Measurements from ENCODE around the gene SERPINA1.

SERPINA1 gene

GRCh38 chr14:94401083-94401482 is 12.7 kb upstream of the SERPINA1 start:
- Histone ChIP-seq H3K9me2 (replicated peaks; ENCODE audit: control insufficient read depth, low read length) (no peaks in the 10 kb centered on the region), H3K27ac (ENCODE audit: low read depth, low read length) (no peak overlapping the region), H3K4me3 (ENCODE audit: low read length) (no peak overlapping the region), H3K9me3 (ENCODE audit: control insufficient read depth, insufficient read depth, low read length) (no peaks in the 10 kb centered on the region), H4K20me1 (ENCODE audit: control insufficient read depth, insufficient read depth, low read depth, low read length) (no peaks in the 10 kb centered on the region), H3K4me2 (ENCODE audit: low read length) (no peak overlapping the region), H3K36me3 (ENCODE audit: control insufficient read depth, low read length) (no peaks in the 10 kb centered on the region), H3K27me3 (ENCODE audit: control insufficient read depth, low read length) (peaks cover 45% of the 10 kb centered on the region), H3K79me2 (ENCODE audit: control insufficient read depth, low read length) (no peaks in the 10 kb centered on the region), H3F3A (ENCODE audit: control insufficient read depth, insufficient read depth) (no peaks in the 10 kb centered on the region), H3K4me1 (ENCODE audit: control insufficient read depth, low read length) (no peaks in the 10 kb centered on the region)
- no peak for TF ChIP-seq CTCF (IDR thresholded peaks at IDR 0.05; ENCODE audit: low read depth, low read length, poor library complexity, severe bottlenecking)

- no peaks in the 10 kb centered on the region for H3K36me3 ChIP-seq (ENCODE audit: control insufficient read depth, low read length)
- H3K4me3 ChIP-seq (ENCODE audit: low read length), result no peak overlapping the region
- H3K9me2 ChIP-seq (replicated peaks; ENCODE audit: control insufficient read depth, low read length), result no peaks in the 10 kb centered on the region
- TF ChIP-seq CTCF (IDR thresholded peaks at IDR 0.05; ENCODE audit: low read depth, low read length, poor library complexity, severe bottlenecking) (no peak), EZH2phosphoT487 (IDR thresholded peaks at IDR 0.05; ENCODE audit: borderline replicate concordance, low read length) (no peak)
- H3K27ac ChIP-seq (ENCODE audit: low read depth, low read length), result no peak overlapping the region
- no peaks in the 10 kb centered on the region for H4K20me1 ChIP-seq (ENCODE audit: control insufficient read depth, insufficient read depth, low read depth, low read length)
- no peak overlapping the region for H3K4me2 ChIP-seq (ENCODE audit: low read length)
- H3F3A ChIP-seq (ENCODE audit: control insufficient read depth, insufficient read depth), result no peaks in the 10 kb centered on the region
- no peaks in the 10 kb centered on the region for H3K79me2 ChIP-seq (ENCODE audit: control insufficient read depth, low read length)
- no peaks in the 10 kb centered on the region for H3K9me3 ChIP-seq (ENCODE audit: control insufficient read depth, insufficient read depth, low read length)
- peaks cover 52% of the 10 kb centered on the region for H3K27me3 ChIP-seq (ENCODE audit: control insufficient read depth, low read length)
- H3K4me1 ChIP-seq (ENCODE audit: control insufficient read depth, low read length), result no peaks in the 10 kb centered on the region
These were observed 12.0 kb upstream of the SERPINA1 start for GRCh38 chr14:94400422-94400841.

GRCh38 chr14:94398536-94398935 is 10.1 kb upstream of the SERPINA1 start:
- H3K4me3 ChIP-seq (ENCODE audit: low read length), result no peak overlapping the region

More at GRCh38 chr14:94398536-94398935, 10.1 kb upstream of the SERPINA1 start:
- Histone ChIP-seq H3K79me2 (ENCODE audit: control insufficient read depth, low read length) (no peaks in the 10 kb centered on the region), H3F3A (ENCODE audit: control insufficient read depth, insufficient read depth) (no peaks in the 10 kb centered on the region), H3K4me2 (ENCODE audit: low read length) (no peak overlapping the region), H3K9me3 (ENCODE audit: control insufficient read depth, insufficient read depth, low read length) (no peaks in the 10 kb centered on the region), H3K9me2 (replicated peaks; ENCODE audit: control insufficient read depth, low read length) (no peaks in the 10 kb centered on the region), H4K20me1 (ENCODE audit: control insufficient read depth, insufficient read depth, low read depth, low read length) (no peaks in the 10 kb centered on the region), H3K4me1 (ENCODE audit: control insufficient read depth, low read length) (no peaks in the 10 kb centered on the region), H3K27me3 (ENCODE audit: control insufficient read depth, low read length) (peaks cover 49% of the 10 kb centered on the region), H3K27ac (ENCODE audit: low read depth, low read length) (no peak overlapping the region), H3K36me3 (ENCODE audit: control insufficient read depth, low read length) (no peaks in the 10 kb centered on the region)
- TF ChIP-seq CTCF (IDR thresholded peaks at IDR 0.05; ENCODE audit: low read depth, low read length, poor library complexity, severe bottlenecking) (no peak), EZH2phosphoT487 (IDR thresholded peaks at IDR 0.05; ENCODE audit: borderline replicate concordance, low read length) (no peak)

Data from DOHH2 (cell line).